Osteocyte (in vitro differentiated cells): ENCODE results near the gene CACFD1. TPM values are rescaled to one million over a fixed set of nuclear protein-coding genes. Genes with fewer than 3 reads are reported as not detected.

Experiments
- DNase-seq: peaks from one replicate; pipeline ENCODE4 v3.0.0; 2021; ENCODE audit warnings: mixed read lengths; ENCODE audit not compliant: unreplicated experiment; ENCODE audit errors: extremely low spot score
- H3K27ac Mint-ChIP-seq: one replicate; pipeline ENCODE4 v1.8.0; 2021; ENCODE audit warnings: mild to moderate bottlenecking, mixed read lengths; ENCODE audit not compliant: unreplicated experiment
- H3K27me3 Mint-ChIP-seq: one replicate; pipeline ENCODE4 v1.8.0; 2021; ENCODE audit warnings: mixed read lengths; ENCODE audit not compliant: unreplicated experiment
- H3K36me3 Mint-ChIP-seq: one replicate; pipeline ENCODE4 v1.8.0; 2021; ENCODE audit warnings: mixed read lengths; ENCODE audit not compliant: unreplicated experiment
- H3K4me1 Mint-ChIP-seq: one replicate; pipeline ENCODE4 v1.8.0; 2021; ENCODE audit warnings: mixed read lengths; ENCODE audit not compliant: unreplicated experiment
- H3K4me3 Mint-ChIP-seq: one replicate; pipeline ENCODE4 v1.8.0; 2021; ENCODE audit warnings: mild to moderate bottlenecking, moderate library complexity, mixed read lengths; ENCODE audit not compliant: unreplicated experiment
- H3K9me3 Mint-ChIP-seq: one replicate; pipeline ENCODE4 v1.8.0; 2021; ENCODE audit warnings: mixed read lengths; ENCODE audit not compliant: unreplicated experiment
- total RNA-seq: library from RNA; stranded (reverse); gene quantifications from 2 replicates; pipeline ENCODE4 v1.2.1, GENCODE V29; 2021
- TF ChIP-seq, protein P1 (sequence below): fragments of 200-600 bp; sonication (generic); IDR thresholded peaks from 2 replicates; pipeline ENCODE4 v1.5.0; 2021; ENCODE audit warnings: antibody characterized with exemption, mild to moderate bottlenecking, moderate library complexity

CACFD1 gene
- total RNA-seq, 1 donor from 2014 or later = 29.3 TPM

DNA sequence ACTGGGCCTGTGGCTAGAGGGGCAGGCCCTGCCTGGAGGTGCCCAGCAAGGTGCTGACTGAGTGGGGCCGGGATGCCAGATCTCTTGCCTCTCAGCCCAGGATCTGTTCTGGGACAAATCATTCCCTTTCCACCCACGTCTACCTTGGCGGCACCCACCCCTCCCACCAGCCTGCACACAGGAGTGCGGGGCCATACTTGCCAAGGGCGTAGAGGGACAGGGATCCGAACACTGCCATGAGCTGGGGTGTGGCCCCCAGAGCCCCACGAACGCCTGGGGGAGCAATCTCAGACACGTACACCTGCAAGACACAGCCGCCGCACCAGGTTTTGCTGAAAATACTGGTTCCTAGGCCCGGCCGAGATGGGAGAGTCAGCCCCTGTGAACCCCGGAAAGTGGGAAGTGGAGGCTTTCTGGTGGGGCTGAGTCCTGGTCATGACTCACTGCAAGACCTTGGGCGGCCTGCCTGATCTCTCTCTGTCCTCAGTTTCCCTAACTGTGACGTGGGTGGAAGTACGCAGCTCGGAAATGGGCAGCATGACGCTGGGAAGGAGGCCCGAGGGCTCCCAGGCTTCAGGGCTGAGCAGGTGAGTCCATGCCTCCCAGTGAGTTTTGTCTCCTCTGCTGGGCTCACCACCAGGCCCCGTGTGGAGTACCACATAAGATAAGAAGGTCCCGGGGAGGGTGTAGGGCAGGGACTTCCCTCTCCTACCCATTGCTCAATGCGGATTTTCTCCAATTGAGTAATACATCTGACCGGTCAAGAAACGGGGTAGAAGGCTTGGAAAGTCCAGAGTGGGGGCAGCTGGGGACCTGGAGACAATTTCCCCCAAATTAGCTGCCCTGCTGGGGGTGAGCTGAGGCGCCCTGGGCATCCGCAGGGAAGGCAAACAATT, 16.5 kb downstream of the CACFD1 start:
- Mint-ChIP-seq H3K36me3 (no peaks in the 10 kb centered on the region), H3K9me3 (no peaks in the 10 kb centered on the region), H3K4me3 (no peak overlapping the region), H3K27me3 (no peaks in the 10 kb centered on the region), H3K4me1 (peaks cover 9% of the 10 kb centered on the region), H3K27ac (no peak overlapping the region)
- TF ChIP-seq, protein P1, sequence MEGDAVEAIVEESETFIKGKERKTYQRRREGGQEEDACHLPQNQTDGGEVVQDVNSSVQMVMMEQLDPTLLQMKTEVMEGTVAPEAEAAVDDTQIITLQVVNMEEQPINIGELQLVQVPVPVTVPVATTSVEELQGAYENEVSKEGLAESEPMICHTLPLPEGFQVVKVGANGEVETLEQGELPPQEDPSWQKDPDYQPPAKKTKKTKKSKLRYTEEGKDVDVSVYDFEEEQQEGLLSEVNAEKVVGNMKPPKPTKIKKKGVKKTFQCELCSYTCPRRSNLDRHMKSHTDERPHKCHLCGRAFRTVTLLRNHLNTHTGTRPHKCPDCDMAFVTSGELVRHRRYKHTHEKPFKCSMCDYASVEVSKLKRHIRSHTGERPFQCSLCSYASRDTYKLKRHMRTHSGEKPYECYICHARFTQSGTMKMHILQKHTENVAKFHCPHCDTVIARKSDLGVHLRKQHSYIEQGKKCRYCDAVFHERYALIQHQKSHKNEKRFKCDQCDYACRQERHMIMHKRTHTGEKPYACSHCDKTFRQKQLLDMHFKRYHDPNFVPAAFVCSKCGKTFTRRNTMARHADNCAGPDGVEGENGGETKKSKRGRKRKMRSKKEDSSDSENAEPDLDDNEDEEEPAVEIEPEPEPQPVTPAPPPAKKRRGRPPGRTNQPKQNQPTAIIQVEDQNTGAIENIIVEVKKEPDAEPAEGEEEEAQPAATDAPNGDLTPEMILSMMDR = no peak
- no peak for DNase-seq

DNA sequence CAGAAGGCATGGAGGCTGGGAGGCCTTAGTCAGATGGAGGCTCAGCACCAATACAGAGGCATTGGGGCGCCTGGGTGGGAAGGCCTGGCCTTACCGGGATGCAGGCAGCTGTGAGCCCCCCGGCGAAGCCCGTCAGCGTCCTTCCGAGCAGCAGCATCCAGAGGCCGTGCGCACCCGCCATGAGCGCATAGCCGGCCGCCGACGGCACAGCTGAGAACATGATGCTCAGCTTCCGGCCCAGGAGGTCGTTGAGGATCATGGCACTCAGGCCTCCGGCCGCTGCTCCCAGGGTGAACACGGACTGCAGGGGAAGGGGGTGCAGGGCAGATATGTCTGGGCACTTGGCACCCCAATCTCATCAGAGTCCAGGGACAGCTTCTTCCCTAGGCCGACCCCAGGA, 17.2 kb downstream of the CACFD1 start:
- no peak for DNase-seq
- peaks cover 2% of the 10 kb centered on the region for H3K27me3 Mint-ChIP-seq
- H3K27ac Mint-ChIP-seq = no peak overlapping the region
- no peaks in the 10 kb centered on the region for H3K36me3 Mint-ChIP-seq
- H3K4me3 Mint-ChIP-seq = no peak overlapping the region
- TF ChIP-seq, protein P1 = no peak
- no peaks in the 10 kb centered on the region for H3K9me3 Mint-ChIP-seq
- peaks cover 9% of the 10 kb centered on the region for H3K4me1 Mint-ChIP-seq

DNA sequence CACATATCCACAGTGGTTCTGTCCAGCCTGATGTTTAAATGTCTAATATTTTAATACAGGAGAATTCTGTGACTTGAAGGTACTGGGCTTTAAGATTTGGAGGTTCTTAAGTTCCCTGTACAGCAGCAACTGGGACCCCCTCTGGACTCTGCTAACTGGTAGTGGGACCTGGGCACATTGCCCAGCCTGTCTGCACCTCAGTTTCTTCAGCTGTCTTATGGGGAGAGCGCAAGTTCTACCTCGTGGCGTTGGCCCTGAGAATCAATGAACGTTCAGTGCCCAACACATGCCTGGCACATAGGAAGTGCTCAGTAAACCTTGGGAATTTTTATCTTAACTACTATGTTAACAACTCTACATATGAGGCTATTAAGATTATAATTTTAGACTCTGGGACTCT, 17.7 kb downstream of the CACFD1 start:
- H3K27me3 Mint-ChIP-seq = peaks cover 4% of the 10 kb centered on the region
- H3K9me3 Mint-ChIP-seq = no peaks in the 10 kb centered on the region
- DNase-seq = no peak
- TF ChIP-seq, protein P1 = no peak
- peak overlapping the region; percentile 29 for H3K4me3 Mint-ChIP-seq
- H3K4me1 Mint-ChIP-seq = peaks cover 9% of the 10 kb centered on the region
- no peak overlapping the region for H3K27ac Mint-ChIP-seq
- no peaks in the 10 kb centered on the region for H3K36me3 Mint-ChIP-seq

DNA sequence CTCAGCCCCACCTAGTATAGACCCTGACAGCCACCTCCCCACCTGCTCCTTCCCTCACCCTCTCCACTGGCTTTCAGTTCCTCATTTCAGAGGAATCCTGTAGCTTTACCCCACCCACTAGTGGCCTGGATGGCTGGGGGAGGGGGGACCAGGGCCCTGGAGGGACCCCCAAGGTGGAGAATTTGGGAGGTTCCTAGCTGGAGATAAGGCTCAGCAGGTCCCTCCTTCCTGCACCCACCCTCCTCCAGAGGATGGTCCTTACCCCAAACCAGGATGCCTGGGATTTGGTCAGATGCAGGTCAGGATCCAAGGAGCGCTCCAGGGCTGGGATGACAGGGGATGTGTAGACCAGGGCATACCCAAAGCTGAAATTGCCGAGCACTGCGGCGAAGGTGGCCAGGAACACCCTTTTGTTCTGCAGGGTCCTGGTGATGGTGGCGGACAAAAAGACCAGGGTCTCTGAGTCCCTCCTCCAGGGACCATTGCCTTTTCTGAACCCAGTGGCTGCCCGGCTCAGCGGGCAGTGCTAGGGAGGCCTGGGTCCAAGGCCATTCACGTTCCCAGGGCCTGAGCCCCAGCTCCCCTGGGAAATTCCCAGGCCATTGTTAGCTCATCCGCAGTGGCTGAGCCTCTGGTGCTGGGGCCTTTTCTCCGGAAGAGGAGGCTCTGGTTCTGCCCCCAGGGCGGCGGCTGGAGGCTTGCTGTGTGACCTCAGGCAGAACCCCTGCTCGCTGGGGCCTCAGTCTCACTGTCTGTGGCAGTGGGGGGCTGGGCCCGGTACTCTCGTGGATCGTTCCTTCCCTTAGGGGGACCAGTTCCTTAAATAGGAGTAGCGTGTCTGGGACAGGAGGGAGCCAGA, 18.4 kb downstream of the CACFD1 start:
- Mint-ChIP-seq H3K27me3 (peaks cover 4% of the 10 kb centered on the region), H3K4me1 (peaks cover 9% of the 10 kb centered on the region), H3K36me3 (no peaks in the 10 kb centered on the region), H3K9me3 (no peaks in the 10 kb centered on the region), H3K4me3 (peak overlapping the region; percentile 67), H3K27ac (no peak overlapping the region)
- no peak for DNase-seq
- TF ChIP-seq, protein P1 = no peak
